Tibial artery (tissue), 4 donors: Measurements from ENCODE around the gene GABPA.
"Not testable (repeated sequence)": the region's sequence is repeated elsewhere in the genome, so short reads cannot be mapped to it uniquely, and the experiment has no call there.

Source experiments
- DNase-seq, 2 donors: peaks; one replicate each; pipeline ENCODE4 v3.0.0-alpha.2; 2019
- H3K27ac ChIP-seq, 2 donors: fragments of 200-600 bp; sonication (generic) in 1 of 2; 1 replicate in 1 of 2; 2 replicates in 1 of 2; pipeline ENCODE4 v1.5.1; 2018 to 2019; ENCODE audit warnings: mild to moderate bottlenecking in 1 of 2
- H3K27me3 ChIP-seq, 2 donors: fragments of 200-600 bp; sonication (generic) in 1 of 2; one replicate each; pipeline versions ENCODE4 v1.5.1 to v1.6.0; 2016 to 2019
- H3K36me3 ChIP-seq, 3 donors: fragments of 200-600 bp; sonication (generic) in 2 of 3; one replicate each; pipeline ENCODE4 v1.5.1; 2016 to 2019; ENCODE audit warnings: mild to moderate bottlenecking in 2 of 3
- H3K4me1 ChIP-seq, 4 donors: fragments of 200-600 bp; sonication (generic) in 2 of 4; 1 replicate in 3 of 4; 2 replicates in 1 of 4; pipeline ENCODE4 v1.5.1; 2016 to 2019
- H3K4me3 ChIP-seq, 2 donors: fragments of 200-600 bp; sonication (generic) in 1 of 2; 1 replicate in 1 of 2; 2 replicates in 1 of 2; pipeline ENCODE4 v1.5.1; 2018 to 2019; ENCODE audit warnings: mild to moderate bottlenecking in 2 of 2
- H3K9me3 ChIP-seq, 3 donors: fragments of 200-600 bp; sonication (generic) in 1 of 3; one replicate each; pipeline ENCODE4 v1.5.1; 2016 to 2019
- intact Hi-C: fragments of 100-400 bp; cut with DNase I; formaldehyde crosslinking; loops from one replicate; pipeline ENCODE4 v1.15.0; 2023; ENCODE audit warnings: low total_unique reads
- TF ChIP-seq, protein P1 (sequence below), 2 experiments: fragments of 200-600 bp in 1 of 2; fragments of 450-650 bp in 1 of 2; IDR thresholded peaks; one replicate each; pipeline ENCODE4 v1.5.1; 2017 to 2019; ENCODE audit warnings: antibody characterized with exemption in 2 of 2, mild to moderate bottlenecking in 1 of 2, moderate library complexity in 1 of 2

GABPA gene

DNA sequence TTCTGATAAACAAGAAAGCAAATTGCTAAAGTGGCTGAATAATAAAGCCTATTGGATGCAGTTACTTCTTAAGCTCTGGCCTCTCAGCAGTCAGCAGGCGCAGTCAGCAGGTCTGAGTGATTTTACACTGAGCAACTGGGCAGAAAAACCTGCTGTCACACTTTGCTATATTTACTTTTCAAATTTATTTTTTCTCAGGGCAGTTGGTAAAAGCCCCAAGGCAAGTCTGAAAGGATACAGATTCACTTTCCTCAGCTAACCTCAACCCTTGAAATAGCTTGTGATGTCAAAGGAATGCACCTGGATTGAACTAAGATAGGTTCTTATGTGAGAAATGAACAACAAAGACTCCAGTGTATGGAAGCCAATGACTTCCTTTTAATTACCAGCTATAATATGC lies 34.0 kb upstream of the GABPA start:
- Histone ChIP-seq H3K36me3 (no peaks in the 10 kb centered on the region), H3K27ac (no peak overlapping the region), H3K4me3 (no peak overlapping the region), H3K4me1 (no peaks in the 10 kb centered on the region), H3K27me3 (no peaks in the 10 kb centered on the region), H3K9me3 (no peaks in the 10 kb centered on the region)
- no peak for DNase-seq
- TF ChIP-seq, protein P1, sequence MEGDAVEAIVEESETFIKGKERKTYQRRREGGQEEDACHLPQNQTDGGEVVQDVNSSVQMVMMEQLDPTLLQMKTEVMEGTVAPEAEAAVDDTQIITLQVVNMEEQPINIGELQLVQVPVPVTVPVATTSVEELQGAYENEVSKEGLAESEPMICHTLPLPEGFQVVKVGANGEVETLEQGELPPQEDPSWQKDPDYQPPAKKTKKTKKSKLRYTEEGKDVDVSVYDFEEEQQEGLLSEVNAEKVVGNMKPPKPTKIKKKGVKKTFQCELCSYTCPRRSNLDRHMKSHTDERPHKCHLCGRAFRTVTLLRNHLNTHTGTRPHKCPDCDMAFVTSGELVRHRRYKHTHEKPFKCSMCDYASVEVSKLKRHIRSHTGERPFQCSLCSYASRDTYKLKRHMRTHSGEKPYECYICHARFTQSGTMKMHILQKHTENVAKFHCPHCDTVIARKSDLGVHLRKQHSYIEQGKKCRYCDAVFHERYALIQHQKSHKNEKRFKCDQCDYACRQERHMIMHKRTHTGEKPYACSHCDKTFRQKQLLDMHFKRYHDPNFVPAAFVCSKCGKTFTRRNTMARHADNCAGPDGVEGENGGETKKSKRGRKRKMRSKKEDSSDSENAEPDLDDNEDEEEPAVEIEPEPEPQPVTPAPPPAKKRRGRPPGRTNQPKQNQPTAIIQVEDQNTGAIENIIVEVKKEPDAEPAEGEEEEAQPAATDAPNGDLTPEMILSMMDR (IDR thresholded peaks at IDR 0.05), result no peak
- intact Hi-C loops, result no loop called here

DNA sequence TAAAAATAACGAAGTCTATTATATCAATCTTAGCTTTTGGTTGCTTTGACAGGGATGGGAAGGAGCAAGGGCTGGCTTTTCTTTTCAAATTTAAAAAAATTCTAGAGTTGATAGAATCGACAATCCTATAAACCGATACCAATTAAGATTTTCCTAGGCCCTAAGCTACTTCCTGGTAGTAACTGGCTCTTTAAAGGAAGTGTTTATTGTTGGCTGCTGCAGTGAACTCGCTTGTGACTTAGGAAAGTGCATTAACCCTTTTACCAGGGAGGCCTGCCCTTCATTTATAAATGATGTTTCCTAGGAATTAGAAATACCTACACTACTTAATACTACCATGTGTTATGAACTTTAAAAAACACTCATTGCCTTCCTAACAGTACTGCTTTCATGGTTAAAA lies 33.2 kb upstream of the GABPA start:
- no peaks in the 10 kb centered on the region for H3K9me3 ChIP-seq
- H3K4me1 ChIP-seq, result no peaks in the 10 kb centered on the region
- no peak overlapping the region for H3K4me3 ChIP-seq
- no peaks in the 10 kb centered on the region for H3K27me3 ChIP-seq
- intact Hi-C loops, result no loop called here
- TF ChIP-seq, protein P1 (IDR thresholded peaks at IDR 0.05), result no peak
- no peak overlapping the region for H3K27ac ChIP-seq
- no peaks in the 10 kb centered on the region for H3K36me3 ChIP-seq
- no peak for DNase-seq

DNA sequence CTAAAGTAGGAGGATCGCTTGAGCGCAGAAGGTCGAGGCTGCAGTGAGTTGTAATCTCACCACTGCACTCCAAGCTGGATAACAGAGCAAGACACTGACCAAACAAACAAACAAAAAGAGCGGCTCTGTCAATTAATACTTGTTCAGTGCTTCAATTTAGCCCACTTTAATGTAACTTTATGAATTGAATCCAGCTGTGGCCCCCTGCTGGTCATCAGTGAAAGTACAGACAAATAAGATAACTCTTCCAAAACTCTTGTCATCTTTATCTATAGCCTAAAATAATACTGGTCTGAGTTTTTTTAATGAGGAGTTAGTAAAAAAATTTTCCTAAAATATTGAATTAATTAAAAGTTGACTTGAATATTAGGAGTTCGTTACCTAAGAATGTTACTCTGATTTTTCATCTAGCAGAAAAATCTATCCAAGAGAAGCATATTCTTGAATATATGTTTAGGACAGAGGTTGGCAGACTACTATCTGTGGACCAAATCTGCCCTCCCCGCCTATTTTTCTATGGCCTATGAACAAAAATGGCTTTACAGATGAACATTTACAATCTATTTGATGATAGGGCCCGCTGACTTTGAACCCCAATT lies 26.2 kb upstream of the GABPA start:
- Histone ChIP-seq H3K4me3 (no peak overlapping the region), H3K4me1 (no peaks in the 10 kb centered on the region), H3K27ac (no peak overlapping the region), H3K36me3 (peaks cover 0 to 9% (median 0%) of the 10 kb centered on the region in 3 donors), H3K27me3 (no peaks in the 10 kb centered on the region), H3K9me3 (no peaks in the 10 kb centered on the region)
- intact Hi-C loops, result loop anchor here (2.0 kb wide), 1 partner anchor 102 kb away; the partner anchor contains the start of gene MRPL39
- TF ChIP-seq, protein P1 (IDR thresholded peaks at IDR 0.05), result peak; percentile 77 to 81
- peak in 1 of 2 donors; percentile 56 for DNase-seq

DNA sequence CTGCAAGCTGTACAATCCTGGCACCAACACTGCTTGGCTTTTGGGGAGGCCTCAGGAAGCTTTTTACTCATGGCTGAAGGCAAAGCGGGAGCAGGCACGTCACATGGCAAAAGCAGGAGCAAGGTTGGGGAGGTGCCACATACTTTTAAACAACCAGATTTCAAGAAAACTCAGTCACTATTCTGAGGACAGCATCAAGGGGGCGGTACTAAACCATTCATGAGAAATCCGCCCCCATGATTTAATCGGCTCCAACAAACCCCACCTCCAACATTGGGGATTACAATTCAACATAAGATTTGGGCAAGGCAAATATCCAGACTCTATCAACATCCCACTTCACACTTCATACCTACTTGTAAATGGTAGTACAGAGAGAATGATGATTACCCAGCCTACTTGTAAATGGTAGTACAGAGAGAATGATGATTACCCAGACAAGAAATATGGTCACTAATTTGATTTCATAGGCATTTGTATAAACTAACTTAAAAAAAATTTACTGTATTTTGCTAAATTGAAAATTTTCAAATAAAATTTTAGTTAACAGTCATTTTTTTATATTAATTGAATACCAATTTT lies 25.0 kb upstream of the GABPA start:
- no peak overlapping the region for H3K27ac ChIP-seq
- H3K9me3 ChIP-seq, result no peaks in the 10 kb centered on the region
- H3K27me3 ChIP-seq, result no peaks in the 10 kb centered on the region
- no peak overlapping the region for H3K4me3 ChIP-seq
- TF ChIP-seq, protein P1 (IDR thresholded peaks at IDR 0.05), result no peak
- no peak for DNase-seq
- peaks cover 0 to 10% (median 0%) of the 10 kb centered on the region in 3 donors for H3K36me3 ChIP-seq
- H3K4me1 ChIP-seq, result no peaks in the 10 kb centered on the region
- intact Hi-C loops, result loop anchor here (2.0 kb wide), 1 partner anchor 103 kb away; the partner anchor contains the start of gene MRPL39

DNA sequence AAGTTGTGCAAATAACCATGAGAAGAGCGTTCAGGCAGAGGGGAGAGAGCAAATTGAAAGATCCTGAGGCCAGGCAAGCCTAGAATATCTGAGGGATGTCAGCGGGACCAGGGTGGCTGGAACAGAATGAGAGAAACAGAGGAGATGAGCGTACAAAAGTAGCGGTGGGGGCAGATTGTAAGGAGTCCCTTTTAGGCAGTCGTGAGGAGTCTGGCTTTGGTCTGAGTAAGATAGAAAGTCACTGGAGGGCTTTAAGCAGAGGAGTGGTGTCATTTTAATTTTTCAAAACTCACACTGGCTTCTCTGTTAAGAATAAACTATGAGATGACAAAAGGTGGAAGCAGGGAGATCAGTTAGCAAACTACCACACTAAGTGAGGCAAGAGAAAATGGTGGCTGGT lies 24.2 kb upstream of the GABPA start:
- Histone ChIP-seq H3K27me3 (no peaks in the 10 kb centered on the region), H3K4me3 (no peak overlapping the region), H3K27ac (no peak overlapping the region), H3K36me3 (peaks cover 0 to 17% (median 0%) of the 10 kb centered on the region in 3 donors), H3K4me1 (no peaks in the 10 kb centered on the region), H3K9me3 (no peaks in the 10 kb centered on the region)
- TF ChIP-seq, protein P1 (IDR thresholded peaks at IDR 0.05), result no peak
- no peak for DNase-seq
- intact Hi-C loops, result no loop called here

DNA sequence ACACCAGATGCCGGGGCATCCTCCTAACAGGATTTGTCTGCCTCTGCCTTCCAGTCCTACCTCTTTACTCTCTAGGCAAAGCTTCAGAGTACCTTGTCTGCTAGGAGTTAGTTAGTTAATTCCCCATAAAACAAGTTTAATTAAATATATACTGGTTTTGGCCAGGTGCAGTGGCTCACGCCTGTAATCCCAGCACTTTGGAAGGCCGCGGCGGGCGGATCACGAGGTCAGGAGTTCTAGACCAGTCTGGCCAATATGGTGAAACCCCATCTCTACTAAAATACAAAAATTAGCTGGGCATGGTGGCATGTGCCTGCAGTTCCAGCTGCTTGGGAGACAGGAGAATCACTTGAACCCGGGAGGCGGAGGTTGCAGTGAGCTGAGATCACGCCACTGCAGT lies 20.7 kb upstream of the GABPA start:
- H3K27ac ChIP-seq, H3K4me3 ChIP-seq, H3K27me3 ChIP-seq, H3K9me3 ChIP-seq, H3K4me1 ChIP-seq, DNase-seq, intact Hi-C loops: not testable (repeated sequence)
- peaks cover 0 to 33% (median 0%) of the 10 kb centered on the region in 3 donors for H3K36me3 ChIP-seq
